HEK293T (cell line): Measurements from ENCODE around the gene WBP11.

Experiments used
- CTCF ChIA-PET: fragments of 350-600 bp; formaldehyde crosslinking; extraction: SDS; loops from one replicate; lab custom pipeline; 2021; ENCODE audit warnings: antibody characterized with exemption, inconsistent platforms; lab: Yijun Ruan, JAX
- POLR2A ChIA-PET: fragments of 350-600 bp; formaldehyde crosslinking; extraction: SDS; loops from one replicate; lab custom pipeline; 2020; ENCODE audit warnings: antibody characterized with exemption, inconsistent platforms; lab: Yijun Ruan, JAX
- DNase-seq: peaks from one replicate; pipeline ENCODE4 v3.0.0; 2012; ENCODE audit warnings: mixed read lengths; ENCODE audit errors: extremely low spot score
- ARNT ChIP-seq: fragments of 450-650 bp; IDR thresholded peaks from 2 replicates; pipeline ENCODE4 v1.6.1; 2017; ENCODE audit warnings: mild to moderate bottlenecking
- BHLHE40 ChIP-seq: fragments of 450-650 bp; IDR thresholded peaks from 2 replicates; pipeline ENCODE4 v1.6.1; 2016; ENCODE audit warnings: mild to moderate bottlenecking, moderate library complexity, borderline replicate concordance
- CTBP1 ChIP-seq: fragments of 450-650 bp; IDR thresholded peaks from 2 replicates; pipeline ENCODE4 v1.6.1; 2016; ENCODE audit warnings: borderline replicate concordance
- ELF4 ChIP-seq: fragments of 450-650 bp; IDR thresholded peaks from 2 replicates; pipeline ENCODE4 v1.6.1; 2017; ENCODE audit warnings: antibody characterized with exemption
- FOXA1 ChIP-seq: fragments of 450-650 bp; IDR thresholded peaks from 2 replicates; pipeline ENCODE4 v1.6.1; 2016; ENCODE audit warnings: mild to moderate bottlenecking
- FOXK2 ChIP-seq: fragments of 450-650 bp; IDR thresholded peaks from 2 replicates; pipeline ENCODE4 v1.6.1; 2016; ENCODE audit warnings: mild to moderate bottlenecking
- FOXM1 ChIP-seq: fragments of 450-650 bp; IDR thresholded peaks from 2 replicates; pipeline ENCODE4 v1.6.1; 2017; ENCODE audit warnings: mild to moderate bottlenecking, borderline replicate concordance
- HDGF ChIP-seq: fragments of 450-650 bp; IDR thresholded peaks from 2 replicates; pipeline ENCODE4 v1.6.1; 2017; ENCODE audit warnings: antibody characterized with exemption, borderline replicate concordance
- L3MBTL2 ChIP-seq: fragments of 450-650 bp; conservative IDR thresholded peaks from 2 replicates; pipeline ENCODE4 v1.6.1; 2016; ENCODE audit warnings: mild to moderate bottlenecking
- LEF1 ChIP-seq: fragments of 450-650 bp; IDR thresholded peaks from 2 replicates; pipeline ENCODE4 v1.6.1; 2017; ENCODE audit warnings: mild to moderate bottlenecking, borderline replicate concordance
- NFRKB ChIP-seq: fragments of 450-650 bp; IDR thresholded peaks from 2 replicates; pipeline ENCODE4 v1.6.1; 2016; ENCODE audit warnings: mild to moderate bottlenecking, moderate library complexity
- SP1 ChIP-seq: fragments of 450-650 bp; IDR thresholded peaks from 2 replicates; pipeline ENCODE4 v1.6.1; 2017
- SUZ12 ChIP-seq: fragments of 450-650 bp; IDR thresholded peaks from 2 replicates; pipeline ENCODE4 v1.6.1; 2016; ENCODE audit warnings: mild to moderate bottlenecking
- TARDBP ChIP-seq: fragments of 450-650 bp; IDR thresholded peaks from 2 replicates; pipeline ENCODE4 v1.6.1; 2016
- ZNF384 ChIP-seq: fragments of 450-650 bp; IDR thresholded peaks from 2 replicates; pipeline ENCODE4 v1.6.1; 2016
- TF ChIP-seq, protein P1 (sequence below): fragments of 450-650 bp; IDR thresholded peaks from 2 replicates; pipeline ENCODE4 v1.6.1; 2016

WBP11 gene

DNA sequence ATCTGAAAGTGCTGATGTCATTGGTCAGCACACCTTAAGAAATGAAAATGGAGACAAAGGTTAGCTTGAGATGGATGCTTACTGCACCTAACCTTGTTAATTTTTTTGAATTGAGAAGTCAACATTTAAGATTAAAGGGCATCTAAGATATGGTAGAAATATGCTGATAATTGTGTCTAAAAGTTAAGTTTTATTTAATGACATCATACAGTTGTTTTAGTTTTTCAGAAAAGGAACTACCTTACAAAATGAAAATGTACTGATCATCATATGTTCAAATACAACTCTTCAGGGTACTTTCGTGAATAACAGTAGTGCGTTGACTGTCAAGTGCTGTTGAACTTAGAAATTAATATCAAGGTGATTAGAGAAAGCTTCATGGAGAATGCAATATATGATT is 8.2 kb upstream of the WBP11 start:
- ChIA-PET POLR2A (interaction anchor here (1.4 kb wide), 1 partner anchor 40 kb away, joined by 6 read pairs; a partner anchor contains a TSS), CTCF (interaction anchor here (0.5 kb wide), 1 partner anchor 717 kb away, joined by 4 read pairs; no protein-coding TSS in a partner anchor)
- TF ChIP-seq FOXM1 (no peak), CTBP1 (no peak), LEF1 (no peak), SP1 (no peak), L3MBTL2 (no peak), HDGF (no peak), ARNT (no peak), ZNF384 (no peak), FOXK2 (no peak), NFRKB (no peak)
- no peak for DNase-seq

DNA sequence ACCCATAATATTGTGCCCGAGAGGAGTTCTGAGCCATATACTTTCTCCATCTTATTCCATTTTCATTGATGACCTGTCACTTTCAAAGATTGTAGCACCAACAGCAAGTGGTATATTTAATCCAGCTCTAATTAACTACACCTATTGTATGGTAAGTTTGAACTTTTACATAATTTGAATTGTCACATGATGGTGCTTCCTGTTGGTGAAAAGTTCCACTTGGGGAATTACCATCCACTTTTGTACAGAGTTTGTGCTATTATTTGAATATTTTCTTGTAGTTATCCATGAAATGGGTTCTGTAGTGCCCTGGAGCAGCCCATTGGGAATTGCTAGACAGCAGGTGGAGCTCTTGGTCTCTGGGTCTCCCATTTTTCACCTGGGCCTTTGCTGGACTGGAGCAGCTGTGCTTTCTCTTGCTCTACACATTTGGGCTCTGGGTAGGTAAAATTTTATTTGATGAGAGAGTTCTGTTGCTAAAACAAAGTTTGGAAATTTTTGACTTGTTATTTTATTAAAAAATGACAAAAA is 7.7 kb upstream of the WBP11 start:
- DNase-seq, result peak; percentile 13
- ChIA-PET POLR2A (interaction anchor here (0.9 to 1.4 kb wide), 2 partner anchors 8 to 40 kb away, joined by 3 to 6 read pairs; partner anchors contain the start of gene WBP11), CTCF (interaction anchor here (0.5 kb wide), 1 partner anchor 718 kb away, joined by 4 read pairs; no protein-coding TSS in a partner anchor)
- no peak for TF ChIP-seq ARNT

DNA sequence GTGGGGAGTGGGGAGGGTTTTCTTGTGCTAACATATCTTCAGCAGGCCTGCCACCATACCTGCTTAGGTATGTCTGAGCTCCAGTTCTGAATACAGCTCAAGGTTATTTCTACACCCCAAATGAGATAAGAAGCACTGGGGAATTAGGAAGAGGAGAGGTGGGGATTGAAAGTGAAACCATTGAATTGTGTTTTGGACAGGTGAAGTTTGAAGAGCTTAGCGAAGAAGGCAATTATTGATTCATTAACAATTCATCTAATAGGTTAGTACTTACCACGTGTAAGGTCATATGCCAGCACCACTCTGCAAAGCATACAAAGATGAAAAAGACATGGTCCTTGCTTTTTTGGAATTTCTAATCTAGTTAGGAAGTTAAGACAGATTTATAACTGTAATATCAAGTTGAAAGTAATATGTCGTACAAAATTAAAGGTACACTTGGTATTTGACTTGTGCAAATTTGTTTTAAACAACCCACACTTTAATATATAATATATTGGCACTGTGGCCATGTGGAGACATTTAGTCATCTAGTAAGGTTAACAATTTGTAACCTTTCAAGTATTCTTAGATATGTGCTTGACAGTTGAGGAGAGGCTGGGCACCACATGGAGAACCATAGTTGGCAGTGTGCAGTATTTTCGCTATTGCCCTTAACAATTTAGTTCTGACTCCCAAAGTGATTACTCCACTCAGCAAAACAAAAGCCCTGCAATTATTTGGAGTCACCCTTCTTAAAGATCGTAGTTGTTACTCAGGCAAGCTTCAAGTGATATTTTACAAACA is 7.1 kb upstream of the WBP11 start:
- CTCF ChIA-PET, result interaction anchor here (0.6 kb wide), 1 partner anchor 26 kb away, joined by 3 read pairs; no protein-coding TSS in a partner anchor

DNA sequence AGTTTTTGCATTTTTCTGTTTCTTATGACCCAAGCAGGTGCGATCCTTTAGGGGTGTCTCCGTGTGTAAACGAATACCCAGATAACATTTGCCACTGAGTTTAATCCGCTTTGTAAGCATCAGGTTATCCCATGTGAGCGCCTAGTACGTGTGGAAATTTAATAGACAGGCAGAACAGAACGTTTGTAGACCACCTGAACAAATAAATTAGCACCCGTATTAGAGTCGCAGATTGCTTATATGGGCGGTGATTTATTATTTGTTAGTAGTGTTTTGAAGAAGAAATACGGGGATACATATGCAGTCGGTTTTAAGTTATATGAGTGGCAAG is 517 bp upstream of the WBP11 start:
- ChIA-PET CTCF (interaction anchor here (0.9 kb wide), 1 partner anchor 11 kb away, joined by 3 read pairs; no protein-coding TSS in a partner anchor), POLR2A (interaction anchor here (0.5 to 3.1 kb wide), 11 partner anchors 10 to 1079 kb away, joined by 3 to 69 read pairs (median 3); partner anchors contain the start of genes SMCO3 and STRAP)
- TF ChIP-seq FOXK2, result no peak
- no peak for TF ChIP-seq FOXA1
- TF ChIP-seq ZNF384, result no peak
- no peak for TF ChIP-seq SUZ12
- no peak; the same call in 1 of the 2 replicates for TF ChIP-seq L3MBTL2
- TF ChIP-seq LEF1, result no peak
- no peak for TF ChIP-seq ARNT
- TF ChIP-seq FOXM1, result no peak
- TF ChIP-seq, protein P1, sequence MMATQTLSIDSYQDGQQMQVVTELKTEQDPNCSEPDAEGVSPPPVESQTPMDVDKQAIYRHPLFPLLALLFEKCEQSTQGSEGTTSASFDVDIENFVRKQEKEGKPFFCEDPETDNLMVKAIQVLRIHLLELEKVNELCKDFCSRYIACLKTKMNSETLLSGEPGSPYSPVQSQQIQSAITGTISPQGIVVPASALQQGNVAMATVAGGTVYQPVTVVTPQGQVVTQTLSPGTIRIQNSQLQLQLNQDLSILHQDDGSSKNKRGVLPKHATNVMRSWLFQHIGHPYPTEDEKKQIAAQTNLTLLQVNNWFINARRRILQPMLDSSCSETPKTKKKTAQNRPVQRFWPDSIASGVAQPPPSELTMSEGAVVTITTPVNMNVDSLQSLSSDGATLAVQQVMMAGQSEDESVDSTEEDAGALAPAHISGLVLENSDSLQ, result no peak
- TF ChIP-seq ELF4, result no peak
- no peak for TF ChIP-seq TARDBP
- TF ChIP-seq CTBP1, result no peak
- no peak for TF ChIP-seq HDGF
- no peak for TF ChIP-seq NFRKB
- TF ChIP-seq SP1, result no peak
- no peak for TF ChIP-seq BHLHE40
- DNase-seq, result peak; percentile 10

More for the DNA sequence above, 7.1 kb upstream of the WBP11 start:
- DNase-seq, result no peak
- POLR2A ChIA-PET, result interaction anchor here (0.9 to 1.4 kb wide), 2 partner anchors 8 to 39 kb away, joined by 3 to 6 read pairs; partner anchors contain the start of gene WBP11
- TF ChIP-seq CTBP1 (no peak), LEF1 (no peak), SP1 (no peak), FOXM1 (no peak), L3MBTL2 (no peak), FOXK2 (no peak), HDGF (no peak)
- TF ChIP-seq, protein P1, result no peak

DNA sequence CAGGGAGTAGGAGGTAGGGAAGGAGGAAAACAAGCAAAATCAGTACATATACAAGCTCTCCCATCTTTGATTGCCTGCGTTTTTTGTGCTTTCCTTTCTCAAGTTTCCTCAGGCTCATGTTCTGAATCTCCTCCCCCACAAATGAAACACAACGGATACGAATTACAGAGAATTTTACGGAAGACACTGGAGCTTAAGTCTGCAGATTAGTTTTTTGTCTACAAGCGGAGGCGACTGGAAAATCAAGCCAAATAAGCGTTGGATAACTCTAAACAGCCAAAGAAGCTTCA is 612 bp downstream of the WBP11 start:
- TF ChIP-seq FOXM1 (no peak), SP1 (no peak), ARNT (no peak), FOXK2 (no peak), L3MBTL2 (no peak)
- no peak for DNase-seq
- ChIA-PET POLR2A (interaction anchor here (0.7 to 3.1 kb wide), 8 partner anchors 8 to 135 kb away, joined by 3 to 69 read pairs (median 3); a partner anchor contains a TSS), CTCF (interaction anchor here (0.7 to 0.9 kb wide), 2 partner anchors 10 to 401 kb away, joined by 3 read pairs; no protein-coding TSS in a partner anchor)

DNA sequence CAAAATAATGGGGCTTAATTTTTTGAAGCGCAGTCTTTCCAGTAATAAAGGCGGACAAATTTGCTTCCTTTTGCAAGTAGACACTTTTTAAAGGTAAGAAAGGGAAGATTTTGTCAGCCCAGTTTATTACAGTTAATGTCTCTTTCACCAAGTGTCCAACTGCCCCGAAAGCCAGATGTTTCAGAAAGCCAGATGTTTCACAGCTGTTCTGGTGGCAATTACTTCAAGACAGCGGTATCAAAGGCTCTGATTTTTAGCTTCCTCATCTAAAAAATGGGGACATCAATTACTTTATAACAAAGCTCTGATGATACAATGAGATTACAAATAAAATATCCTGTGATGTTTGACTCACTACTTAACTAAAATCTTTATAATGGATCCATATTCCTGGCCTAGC is 1.0 kb downstream of the WBP11 start:
- ChIA-PET CTCF (interaction anchor here (0.7 kb wide), 1 partner anchor 401 kb away, joined by 3 read pairs; no protein-coding TSS in a partner anchor), POLR2A (interaction anchor here (0.7 to 3.1 kb wide), 6 partner anchors 9 to 79 kb away, joined by 3 to 69 read pairs (median 3); a partner anchor contains a TSS)
- no peak for DNase-seq
- no peak for TF ChIP-seq ARNT
- TF ChIP-seq LEF1, result no peak

DNA sequence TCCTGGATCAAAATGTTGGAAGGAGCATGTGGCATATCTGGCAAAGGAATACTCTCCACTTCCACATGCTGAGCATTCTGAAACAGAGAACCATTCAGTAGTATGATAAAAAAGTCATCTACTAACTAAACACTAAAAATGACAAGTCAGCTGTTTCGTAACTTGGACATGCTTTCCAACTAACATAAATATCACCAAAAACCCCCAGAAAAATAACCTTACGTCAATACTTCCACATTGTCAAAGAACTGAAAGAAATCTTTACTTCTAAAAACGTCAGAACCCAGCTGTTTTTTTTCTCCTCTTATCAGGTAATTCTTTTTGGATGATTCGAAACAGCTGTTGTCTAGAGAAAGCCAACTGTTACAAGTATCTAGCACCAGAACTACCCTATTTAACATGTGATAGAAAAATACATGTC is 8.2 kb downstream of the WBP11 start:
- POLR2A ChIA-PET, result interaction anchor here (1.2 kb wide), 1 partner anchor 24 kb away, joined by 3 read pairs; a partner anchor contains a TSS
- CTCF ChIA-PET, result no interaction called here
- no peak for DNase-seq
- TF ChIP-seq ZNF384 (no peak), FOXK2 (no peak), FOXA1 (no peak), ARNT (no peak), SP1 (no peak)
